IMR-90 (cell line): ENCODE measurements around the gene FRMD1. TPM values are rescaled to one million over a fixed set of nuclear protein-coding genes. Genes with fewer than 3 reads are reported as not detected.

Experiments used
- ATAC-seq: fragments of 200-7000 bp; cut with Tn5 transposase; 2 replicates; pipeline ENCODE4 v1.9.1; 2020; ENCODE audit warnings: low read depth, mild to moderate bottlenecking, moderate library complexity
- BruUV-seq: library from RNA; stranded (reverse); fragments of 400-500 nt; replicated peaks from 2 replicates; lab custom pipeline; 2021; lab: Mats Ljungman, UMichigan
- CTCF ChIA-PET: fragments of 300-600 bp; formaldehyde crosslinking; extraction: SDS; loops from one replicate; lab custom pipeline; 2021; ENCODE audit warnings: antibody characterized with exemption; lab: Yijun Ruan, JAX
- POLR2A ChIA-PET: fragments of 300-600 bp; sonication (Branson Sonifier 250); formaldehyde crosslinking; loops from one replicate; lab custom pipeline; 2022; ENCODE audit warnings: antibody characterized with exemption; ENCODE audit not compliant: unreplicated experiment; lab: Charles Lee
- DNase-seq: peaks from one replicate; pipeline ENCODE4 v3.0.0; 2013
- H2AFZ ChIP-seq: replicated peaks from 2 replicates; pipeline ENCODE3; 2013; ENCODE audit warnings: low read length, mild to moderate bottlenecking; ENCODE audit not compliant: poor library complexity
- H2AK5ac ChIP-seq: 2 replicates; pipeline ENCODE4 v1.6.1; 2013; ENCODE audit warnings: low read depth, low read length, inconsistent platforms
- H2AK9ac ChIP-seq: replicated peaks from 2 replicates; pipeline ENCODE3; 2013; ENCODE audit warnings: mild to moderate bottlenecking, low read depth, low read length, moderate library complexity; ENCODE audit not compliant: poor library complexity
- H2BK120ac ChIP-seq: 2 replicates; pipeline ENCODE4 v1.6.1; 2013; ENCODE audit warnings: low read depth, low read length, inconsistent platforms
- H2BK15ac ChIP-seq: 3 replicates; pipeline ENCODE4 v1.6.1; 2013; ENCODE audit warnings: low read depth, low read length, inconsistent platforms
- H2BK20ac ChIP-seq: 2 replicates; pipeline ENCODE4 v1.6.1; 2013; ENCODE audit warnings: low read depth, mild to moderate bottlenecking, inconsistent platforms, low read length, moderate library complexity
- H2BK5ac ChIP-seq: 2 replicates; pipeline ENCODE4 v1.6.1; 2013; ENCODE audit warnings: mild to moderate bottlenecking, low read depth, low read length, inconsistent platforms; ENCODE audit not compliant: poor library complexity, severe bottlenecking
- H3K14ac ChIP-seq: replicated peaks from 2 replicates; pipeline ENCODE4 v1.6.1; 2013; ENCODE audit warnings: low read depth, low read length, inconsistent platforms
- H3K18ac ChIP-seq: 2 replicates; pipeline ENCODE4 v1.6.1; 2013; ENCODE audit warnings: low read depth, low read length, control low read depth
- H3K23ac ChIP-seq: 2 replicates; pipeline ENCODE4 v1.6.1; 2013; ENCODE audit warnings: low read depth, low read length, inconsistent platforms
- H3K27ac ChIP-seq: 2 replicates; pipeline ENCODE4 v1.5.1; 2013; ENCODE audit warnings: mild to moderate bottlenecking, control low read depth, low read length; ENCODE audit not compliant: insufficient read depth
- H3K27me3 ChIP-seq: 2 replicates; pipeline ENCODE4 v1.6.1; 2013; ENCODE audit warnings: low read length; ENCODE audit not compliant: control insufficient read depth, insufficient read depth
- H3K36me3 ChIP-seq: 2 replicates; pipeline ENCODE4 v1.6.1; 2013; ENCODE audit warnings: low read length, mixed read lengths; ENCODE audit not compliant: control insufficient read depth, insufficient read depth
- H3K4ac ChIP-seq: 2 replicates; pipeline ENCODE4 v1.6.1; 2013; ENCODE audit warnings: low read depth, low read length, inconsistent platforms
- H3K4me1 ChIP-seq: 2 replicates; pipeline ENCODE4 v1.6.1; 2013; ENCODE audit warnings: low read length, mixed read lengths; ENCODE audit not compliant: control insufficient read depth, insufficient read depth
- H3K4me2 ChIP-seq: 2 replicates; pipeline ENCODE4 v1.6.1; 2013; ENCODE audit warnings: low read depth, mild to moderate bottlenecking, control low read depth, low read length, moderate library complexity
- H3K4me3 ChIP-seq: 2 replicates; pipeline ENCODE4 v1.5.1; 2013; ENCODE audit warnings: low read depth, mild to moderate bottlenecking, control low read depth, low read length, moderate library complexity; ENCODE audit not compliant: insufficient read depth
- H3K56ac ChIP-seq: 2 replicates; pipeline ENCODE4 v1.6.1; 2013; ENCODE audit warnings: low read length, inconsistent platforms; ENCODE audit not compliant: insufficient read depth; ENCODE audit errors: extremely low read depth
- H3K79me1 ChIP-seq, 2 experiments: 2 replicates each; pipeline ENCODE4 v1.6.1; 2013; ENCODE audit warnings: low read length in 2 of 2, inconsistent platforms in 1 of 2, low read depth in 1 of 2
- H3K9ac ChIP-seq: 2 replicates; pipeline ENCODE4 v1.6.1; 2013; ENCODE audit warnings: low read depth, low read length, control low read depth
- H3K9me1 ChIP-seq: 2 replicates; pipeline ENCODE4 v1.6.1; 2013; ENCODE audit warnings: low read length, inconsistent platforms; ENCODE audit not compliant: insufficient read depth
- H3K9me3 ChIP-seq: 2 replicates; pipeline ENCODE4 v1.6.1; 2013; ENCODE audit warnings: low read length; ENCODE audit not compliant: control insufficient read depth, insufficient read depth
- H4K20me1 ChIP-seq: 2 replicates; pipeline ENCODE4 v1.6.1; 2013; ENCODE audit warnings: low read length, inconsistent platforms; ENCODE audit not compliant: insufficient read depth
- H4K5ac ChIP-seq: 2 replicates; pipeline ENCODE4 v1.6.1; 2013; ENCODE audit warnings: mild to moderate bottlenecking, low read depth, low read length, control low read depth
- H4K8ac ChIP-seq, 2 experiments: 2 replicates each; pipeline ENCODE4 v1.6.1; 2013; ENCODE audit warnings: low read depth in 2 of 2, low read length in 2 of 2, control low read depth in 1 of 2, inconsistent platforms in 1 of 2
- H4K91ac ChIP-seq: 2 replicates; pipeline ENCODE4 v1.6.1; 2013; ENCODE audit warnings: low read depth, low read length, inconsistent platforms; ENCODE audit not compliant: insufficient read depth
- CEBPB ChIP-seq: IDR thresholded peaks from 2 replicates; pipeline ENCODE4 v1.6.1; 2012; ENCODE audit warnings: low read depth, low read length, improper control_type of control experiment
- RCOR1 ChIP-seq: IDR thresholded peaks from 2 replicates; pipeline ENCODE4 v1.6.1; 2012; ENCODE audit warnings: mild to moderate bottlenecking, low read length, improper control_type of control experiment; ENCODE audit not compliant: insufficient replicate concordance
- WGBS, 2 experiments: methylation state at CpG; one replicate each; pipeline versions ENCODE4 v1.1.5 to v1.1.7; 2013; ENCODE audit warnings: missing lambda C conversion rate in 2 of 2; ENCODE audit not compliant: insufficient read length in 1 of 2; ENCODE audit errors: extremely low coverage in 2 of 2; 5-methylcytosine and 5-hydroxymethylcytosine counted together
- dilution Hi-C: fragments of 300-500 bp; cut with HindIII; formaldehyde crosslinking; loops from one replicate; pipeline ENCODE4 v1.14.3; 2018; ENCODE audit warnings: low sequenced_read_pairs; ENCODE audit not compliant: unreplicated experiment
- in situ Hi-C: fragments of 300-500 bp; cut with MboI; formaldehyde crosslinking; loops from 3 replicates; pipeline ENCODE4 v1.14.3; 2019; ENCODE audit warnings: low sequenced_read_pairs, inconsistent platforms, mixed read lengths
- intact Hi-C: fragments of 100-400 bp; cut with micrococcal nuclease; formaldehyde crosslinking; loops from 2 replicates; pipeline ENCODE4 v1.10.0; 2022
- polyA plus RNA-seq, 3 experiments: library from polyadenylated mRNA; depleted of rRNA; stranded (reverse); fragments of >200 nt; gene quantifications; 2 replicates each; pipeline ENCODE4 v1.2.3, GENCODE V29; 2012; ENCODE audit warnings: low replicate concordance in 1 of 3
- total RNA-seq: library from RNA; depleted of rRNA; stranded (reverse); fragments of >200 nt; gene quantifications from 2 replicates; pipeline ENCODE4 v1.2.3, GENCODE V29; 2012

FRMD1 gene
- total and polyA plus RNA-seq, 2 of the 4 experiments (the other 2 are of a cell fraction): not detected

GRCh38 chr6:168038576-168039140 lies 40.4 kb downstream of the FRMD1 start:
- no peaks in the 10 kb centered on the region for H3K36me3 ChIP-seq
- no peak overlapping the region for H3K14ac ChIP-seq
- H3K4me1 ChIP-seq: peaks cover 4% of the 10 kb centered on the region; the same call in 1 of the 2 replicates
- TF ChIP-seq RCOR1 (no peak), CEBPB (peak; percentile 39; the same call in 1 of the 2 replicates)
- dilution Hi-C loops (no loop called here), intact Hi-C loops (loop anchor here (10.0 kb wide), 2 partner anchors 84 to 214 kb away; partner anchors contain the start of gene AFDN), in situ Hi-C loops (no loop called here)
- no peak overlapping the region for H3K4me3 ChIP-seq
- no peak overlapping the region for H2BK20ac ChIP-seq
- peak overlapping the region; percentile 14 for H2AFZ ChIP-seq
- H2AK5ac ChIP-seq: no peak overlapping the region
- no peak overlapping the region for H3K23ac ChIP-seq
- no peaks in the 10 kb centered on the region; the same call in 1 of the 2 replicates for H3K9me1 ChIP-seq
- H4K8ac ChIP-seq: no peak overlapping the region
- no peak overlapping the region for H3K4me2 ChIP-seq
- H2BK120ac ChIP-seq: no peak overlapping the region
- no peak overlapping the region for H4K5ac ChIP-seq
- no TSS peak for BruUV-seq
- no peak overlapping the region for H3K18ac ChIP-seq
- 92% methylated on average over 2 of the region's 13 CpGs; no CpG with 5 or more reads in 1 of the 2 experiments for WGBS, 2 experiments
- H4K91ac ChIP-seq: no peak overlapping the region
- H2AK9ac ChIP-seq: no peak overlapping the region
- POLR2A ChIA-PET: no interaction called here
- no peak overlapping the region for H3K27ac ChIP-seq
- no peaks in the 10 kb centered on the region for H3K27me3 ChIP-seq
- H4K20me1 ChIP-seq: no peaks in the 10 kb centered on the region
- ATAC-seq (no peak), DNase-seq (no peak)
- no peaks in the 10 kb centered on the region for H3K79me1 ChIP-seq
- H2BK5ac ChIP-seq: no peak overlapping the region
- H3K9me3 ChIP-seq: peaks cover 3% of the 10 kb centered on the region; the same call in 1 of the 2 replicates
- H3K4ac ChIP-seq: no peak overlapping the region
- no peak overlapping the region for H3K9ac ChIP-seq
- CTCF ChIA-PET: interaction anchor here (0.6 kb wide), 1 partner anchor 1425 kb away, joined by 3 read pairs; no protein-coding TSS in a partner anchor
- H2BK15ac ChIP-seq: no peak overlapping the region
- H3K56ac ChIP-seq: no peak overlapping the region
